CD4-positive, alpha-beta T cell treated with Interleukin-17A for 4 hours (primary cell): ENCODE data around the gene TMEFF2.

Source experiments
- DNase-seq: peaks from one replicate; pipeline ENCODE4 v3.0.0-alpha.2; 2020; ENCODE audit warnings: mixed read lengths

Gene TMEFF2

DNA sequence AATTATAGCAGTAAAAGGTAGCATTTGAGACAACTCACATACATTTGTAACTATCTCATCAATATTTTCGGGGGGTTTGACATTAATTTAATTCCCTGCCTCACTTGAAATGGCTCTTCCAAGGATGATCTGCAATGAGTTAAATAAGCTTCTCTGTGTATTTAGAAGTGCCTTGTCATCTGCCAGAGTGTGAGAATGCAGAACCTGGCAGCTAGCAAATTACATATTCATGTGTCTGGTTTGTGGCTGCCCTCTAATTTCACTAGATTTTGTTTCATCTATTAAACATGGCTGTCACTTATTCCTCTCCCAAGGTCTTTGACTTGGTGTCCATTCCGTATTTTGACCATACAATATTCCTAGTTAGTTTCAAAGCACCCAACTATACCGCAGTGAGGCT, 189.5 kb downstream of the TMEFF2 start:
- no peak for DNase-seq

- no peak for DNase-seq
These were observed 190.4 kb downstream of the TMEFF2 start for GRCh38 chr2:192004188-192004963.

DNA sequence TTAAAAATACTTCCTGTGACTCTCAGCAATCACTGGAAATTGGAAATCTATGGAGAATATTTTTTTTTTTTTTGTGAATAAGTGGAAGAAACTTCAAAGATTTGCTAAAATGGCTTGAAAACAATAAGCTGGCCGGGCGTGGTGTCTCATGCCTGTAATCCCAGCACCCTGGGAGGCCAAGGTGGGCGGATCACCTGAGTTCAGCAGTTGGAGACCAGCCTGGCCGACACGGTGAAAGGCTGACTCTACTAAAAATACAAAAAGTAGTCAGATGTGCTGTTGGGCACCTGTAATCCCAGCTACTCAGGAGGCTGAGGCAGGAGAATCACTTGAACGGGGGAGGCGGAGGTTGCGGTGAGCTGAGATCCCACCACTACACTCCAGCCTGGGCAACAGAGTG, 192.3 kb downstream of the TMEFF2 start:
- DNase-seq, result no peak

- no peak for DNase-seq
These were observed 194.3 kb downstream of the TMEFF2 start for GRCh38 chr2:192000196-192000980.

DNA sequence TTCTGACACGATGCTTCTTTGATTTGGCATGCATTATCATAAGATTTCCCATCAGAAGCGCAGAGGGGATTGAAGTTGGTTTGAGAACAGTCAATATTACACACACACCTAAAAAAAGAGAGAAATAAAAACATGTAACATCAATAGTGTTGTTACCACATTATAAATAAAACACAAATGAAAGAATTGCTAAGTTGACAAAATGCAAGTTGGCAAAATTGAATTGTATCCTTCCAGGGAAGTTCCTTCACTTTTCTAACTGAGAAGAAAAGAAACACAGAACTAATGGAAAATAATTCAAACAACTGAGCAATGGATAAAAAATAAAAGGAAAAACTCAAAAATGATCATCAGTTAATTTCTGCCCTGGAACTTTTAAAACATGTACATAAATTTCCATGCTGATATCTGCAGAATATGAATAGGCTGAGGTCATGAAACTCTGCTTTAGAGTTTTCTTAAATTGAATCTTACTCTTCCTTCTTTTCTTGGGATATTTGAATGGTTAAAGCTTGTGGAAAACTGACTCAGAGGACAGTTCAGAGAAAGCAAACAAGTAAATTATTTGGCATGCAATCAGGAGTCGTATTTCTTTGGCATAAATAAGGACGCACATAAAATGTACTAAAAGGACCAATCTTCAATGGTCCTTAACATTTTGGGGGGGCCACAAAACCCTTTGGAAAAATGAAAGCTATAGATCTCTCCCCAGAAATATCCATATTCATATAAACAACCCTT, 195.5 kb downstream of the TMEFF2 start:
- no peak for DNase-seq

DNA sequence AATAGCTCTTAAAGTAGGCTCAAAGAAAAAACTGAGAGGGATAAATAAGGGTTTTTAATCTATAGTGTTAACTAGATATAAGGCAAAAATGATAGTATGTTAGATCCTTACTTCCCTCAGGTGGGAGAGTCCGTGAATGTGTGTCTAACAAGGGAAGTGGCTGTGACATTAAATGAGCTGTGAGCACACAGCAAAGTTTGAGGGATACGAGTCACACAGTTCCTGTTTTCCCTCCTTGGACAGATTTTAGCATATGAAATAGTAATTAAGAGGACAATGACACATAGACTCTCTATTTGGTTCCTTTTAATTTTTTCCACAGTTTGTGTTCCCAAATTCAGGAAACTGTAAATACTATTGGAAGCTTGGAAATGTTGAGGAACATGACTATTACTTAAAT, 199.4 kb downstream of the TMEFF2 start:
- DNase-seq, result no peak

DNA sequence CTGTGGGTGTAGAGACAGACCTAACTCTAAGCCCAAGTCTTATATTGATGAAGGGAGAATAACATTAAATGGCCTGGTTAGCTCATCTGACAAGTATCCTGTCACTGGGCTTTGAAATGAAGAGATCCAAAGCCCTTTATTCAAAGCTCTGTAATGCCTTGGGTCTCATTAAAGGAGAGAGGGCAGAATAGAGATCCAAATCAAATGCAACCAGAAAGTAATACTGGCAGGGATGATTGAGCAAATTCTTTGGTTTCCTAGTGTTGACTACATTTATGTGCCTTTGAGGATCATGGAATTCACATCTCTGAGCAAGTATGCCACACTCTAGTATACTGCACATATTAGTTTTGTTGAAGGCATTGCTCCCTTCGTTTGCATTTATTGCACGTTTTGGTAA, 200.0 kb downstream of the TMEFF2 start:
- DNase-seq, result no peak

GRCh38 chr2:191991442-191991841, 203.3 kb downstream of the TMEFF2 start:
- DNase-seq, result no peak

DNA sequence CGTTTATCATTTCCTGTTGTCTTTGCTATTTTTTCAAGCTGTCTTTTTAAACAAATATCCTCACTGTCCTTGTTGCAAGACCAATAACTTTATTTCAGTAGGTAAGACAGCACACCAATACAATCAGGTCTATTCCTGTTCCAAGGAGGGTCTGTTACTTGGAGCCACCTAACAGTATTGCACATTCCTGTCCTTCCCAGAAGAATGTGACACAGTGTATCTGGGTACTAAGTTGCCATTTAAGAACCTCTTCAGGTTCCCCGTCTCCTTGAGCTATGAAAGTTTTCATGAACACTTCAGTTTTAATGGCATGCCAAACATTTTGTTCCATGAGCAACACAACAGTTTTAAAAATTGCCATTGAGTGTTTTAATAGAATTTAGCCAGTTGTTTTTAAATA, 209.0 kb downstream of the TMEFF2 start:
- no peak for DNase-seq

GRCh38 chr2:191983591-191983990, 211.1 kb downstream of the TMEFF2 start:
- DNase-seq, result no peak

- no peak for DNase-seq
These were observed 211.5 kb downstream of the TMEFF2 start for GRCh38 chr2:191983186-191983585.

DNA sequence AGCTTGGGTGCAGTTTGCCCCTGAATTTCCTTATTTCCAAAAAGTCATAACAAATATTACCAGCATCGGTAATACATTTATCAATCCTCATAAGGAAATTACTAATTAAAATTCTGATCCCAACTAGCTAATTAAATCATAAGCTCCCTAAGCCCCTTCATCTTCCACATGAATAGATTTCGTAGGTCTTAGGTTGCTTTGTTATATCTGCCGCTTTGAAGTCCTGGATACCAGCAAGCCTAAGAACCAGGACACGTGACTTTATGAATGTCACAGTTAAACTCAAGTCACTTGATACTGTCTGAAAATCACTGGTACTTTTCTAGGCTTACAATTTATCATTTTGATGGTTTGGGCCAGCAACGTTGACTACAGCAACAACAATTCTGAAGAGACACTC, 213.0 kb downstream of the TMEFF2 start:
- DNase-seq, result no peak

DNA sequence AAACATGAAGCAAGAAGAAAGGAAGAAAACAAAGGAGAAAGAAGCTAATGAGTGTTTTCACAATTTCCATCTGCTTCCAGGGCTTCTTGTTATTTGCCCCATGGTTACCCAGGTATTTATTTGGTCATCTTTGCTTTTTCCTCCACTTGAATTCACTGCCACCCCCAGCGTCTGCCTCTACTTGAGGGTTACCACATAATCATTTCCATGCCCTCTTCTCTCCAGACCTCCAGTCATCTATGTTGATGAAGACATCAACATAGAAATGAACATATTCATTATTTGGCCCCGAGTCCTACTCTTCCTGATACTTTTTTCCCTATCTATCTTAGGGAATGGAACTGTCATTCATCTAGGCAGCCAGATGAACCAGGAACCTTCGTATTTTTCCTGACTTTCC, 214.2 kb downstream of the TMEFF2 start:
- DNase-seq, result no peak

DNA sequence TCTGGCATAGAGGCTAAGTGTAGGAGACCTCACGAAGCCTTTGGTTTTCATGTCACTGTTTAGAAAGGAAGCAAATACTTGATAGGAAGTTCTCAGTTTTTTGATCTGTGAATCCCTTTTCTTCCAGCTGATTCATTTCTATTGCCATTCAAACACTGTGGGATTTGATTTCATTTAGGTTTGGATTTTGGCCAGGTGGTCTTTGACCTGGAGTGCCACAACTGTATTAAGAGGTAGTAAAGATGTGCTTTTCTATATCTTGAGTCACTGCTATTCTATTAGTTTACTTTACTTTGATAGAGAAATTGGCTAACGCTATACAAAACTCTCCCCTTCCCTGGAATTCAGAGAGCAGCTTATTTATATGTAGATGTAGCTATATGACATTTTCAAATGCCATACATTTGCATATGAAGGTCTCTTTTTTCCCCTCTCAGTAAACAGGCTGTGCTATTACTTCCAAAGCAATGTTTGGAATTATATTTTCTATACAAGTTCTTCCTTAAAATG, 215.5 kb downstream of the TMEFF2 start:
- DNase-seq, result no peak

DNA sequence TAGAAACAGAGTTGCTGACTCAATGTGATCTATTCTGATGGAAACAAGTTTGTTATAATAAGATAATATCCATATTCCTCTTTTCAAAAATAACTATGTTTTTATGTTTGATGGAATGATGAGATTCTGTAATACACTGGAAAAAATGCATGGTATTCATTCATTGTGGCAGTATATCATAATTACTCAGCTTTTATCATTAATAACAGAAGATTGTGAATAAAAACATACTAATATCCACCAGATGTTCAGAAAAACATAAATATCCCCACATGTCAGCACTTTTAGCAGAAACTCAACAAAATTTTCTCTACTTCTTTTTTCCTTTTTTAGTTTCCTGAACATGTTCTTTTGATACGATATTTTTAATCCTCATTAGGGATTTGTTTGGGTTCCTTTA, 217.0 kb downstream of the TMEFF2 start:
- DNase-seq, result no peak

- DNase-seq, result no peak
These were observed 218.3 kb downstream of the TMEFF2 start for GRCh38 chr2:191976436-191976835.

GRCh38 chr2:191974676-191975075, 220.1 kb downstream of the TMEFF2 start:
- no peak for DNase-seq

GRCh38 chr2:191970867-191971266, 223.9 kb downstream of the TMEFF2 start:
- no peak for DNase-seq

GRCh38 chr2:191968120-191968519, 226.6 kb downstream of the TMEFF2 start:
- DNase-seq, result no peak

GRCh38 chr2:191965733-191966132, 229.0 kb downstream of the TMEFF2 start:
- DNase-seq, result no peak

DNA sequence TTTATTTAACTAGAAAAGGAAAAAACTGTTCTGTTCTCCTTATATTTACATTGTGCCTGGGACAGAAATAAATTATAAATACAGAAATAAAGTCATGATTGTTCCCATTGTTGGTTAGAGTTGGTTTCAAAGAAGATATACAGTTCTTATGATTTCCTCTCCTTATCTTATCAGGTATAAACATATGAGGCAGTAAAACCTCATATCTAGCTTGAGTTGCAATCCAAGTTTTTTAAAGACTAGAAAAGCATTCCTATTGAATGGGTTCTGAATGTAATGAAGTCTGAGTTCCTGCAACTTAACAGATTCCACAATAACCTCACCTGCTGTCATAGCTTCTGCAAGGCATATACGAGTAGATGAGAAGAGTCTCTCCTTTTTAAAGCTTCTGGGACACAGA, 233.2 kb downstream of the TMEFF2 start:
- no peak for DNase-seq

DNA sequence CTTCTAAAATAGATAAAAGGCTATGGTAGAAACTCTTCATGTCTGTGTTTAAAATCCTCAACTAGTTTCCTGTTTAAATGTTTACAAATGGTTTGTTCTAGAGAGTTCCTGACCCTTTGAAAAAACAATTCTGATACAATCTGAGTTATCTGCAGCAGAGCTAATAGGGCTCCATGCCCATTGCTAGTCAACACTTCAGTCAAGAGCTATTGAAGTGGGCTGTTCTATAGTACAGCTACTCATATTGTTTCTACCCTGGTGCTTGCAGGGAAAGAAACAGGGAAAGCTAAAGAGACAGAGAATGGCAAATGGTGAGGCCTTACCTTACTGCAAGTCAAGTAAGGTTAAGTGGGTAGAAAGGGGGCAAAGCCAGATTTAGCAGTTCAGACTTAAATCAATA, 235.5 kb downstream of the TMEFF2 start:
- DNase-seq, result no peak
